ENCODE data around the gene FPR3. TPM values are rescaled to one million over a fixed set of nuclear protein-coding genes. Genes with fewer than 3 reads are reported as not detected.
"Not testable (repeated sequence)": the region's sequence is repeated elsewhere in the genome, so short reads cannot be mapped to it uniquely, and the experiment has no call there.

FPR3 gene
- total RNA-seq, 1 donor from 2014 or later: not detected

DNA sequence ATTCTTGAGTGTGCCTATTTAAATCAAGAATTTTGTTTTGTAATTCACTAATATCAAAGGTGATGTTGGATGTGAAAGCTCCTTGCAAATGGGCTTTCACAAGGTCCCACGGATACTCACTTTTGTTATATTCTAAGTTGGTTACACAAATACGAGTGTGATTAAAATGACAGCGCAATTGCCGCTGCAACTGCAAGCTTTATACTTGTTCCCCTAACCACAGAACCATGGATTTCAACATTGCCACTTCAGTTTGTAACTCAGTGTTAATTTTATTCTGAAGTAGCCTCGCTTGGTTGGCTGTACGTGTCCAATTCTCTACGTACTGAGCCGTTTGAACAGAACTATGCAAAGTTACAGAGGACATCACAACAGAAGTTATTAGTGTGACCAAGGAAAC, 10.4 kb downstream of the FPR3 start:
- H3K9me3 Mint-ChIP-seq: peaks cover 19% of the 10 kb centered on the region
- H3K27ac Mint-ChIP-seq; intact Hi-C loops (cut with micrococcal nuclease); H3K36me3 Mint-ChIP-seq (ENCODE audit: low read depth); H3K4me1 Mint-ChIP-seq; H3K27me3 Mint-ChIP-seq; DNase-seq; H3K4me3 Mint-ChIP-seq: not testable (repeated sequence)

- H3K9me3 Mint-ChIP-seq: peaks cover 16% of the 10 kb centered on the region
Measured at GRCh38 chr19:51806571-51806970, 11.6 kb downstream of the FPR3 start.

GRCh38 chr19:51807111-51807701, 12.2 kb downstream of the FPR3 start:
- Mint-ChIP-seq H3K36me3 (ENCODE audit: low read depth) (no peaks in the 10 kb centered on the region), H3K27me3 (no peaks in the 10 kb centered on the region), H3K4me3 (no peak overlapping the region), H3K4me1 (no peaks in the 10 kb centered on the region), H3K9me3 (peaks cover 16% of the 10 kb centered on the region), H3K27ac (no peak overlapping the region)
- intact Hi-C loops (cut with micrococcal nuclease): no loop called here
- no peak for DNase-seq

More at GRCh38 chr19:51806571-51806970, 11.6 kb downstream of the FPR3 start:
- H3K27ac Mint-ChIP-seq; intact Hi-C loops (cut with micrococcal nuclease); H3K36me3 Mint-ChIP-seq (ENCODE audit: low read depth); H3K4me3 Mint-ChIP-seq; H3K27me3 Mint-ChIP-seq; H3K4me1 Mint-ChIP-seq; DNase-seq: not testable (repeated sequence)

- H3K27ac Mint-ChIP-seq: no peak overlapping the region
- DNase-seq: no peak
Measured at GRCh38 chr19:51807925-51808324, 13.0 kb downstream of the FPR3 start.

GRCh38 chr19:51808333-51808986, 13.5 kb downstream of the FPR3 start:
- intact Hi-C loops (cut with micrococcal nuclease): no loop called here
- no peak for DNase-seq
- Mint-ChIP-seq H3K4me3 (no peak overlapping the region), H3K4me1 (no peaks in the 10 kb centered on the region), H3K27ac (no peak overlapping the region), H3K27me3 (no peaks in the 10 kb centered on the region), H3K9me3 (peaks cover 12% of the 10 kb centered on the region), H3K36me3 (ENCODE audit: low read depth) (no peaks in the 10 kb centered on the region)

More at GRCh38 chr19:51807925-51808324, 13.0 kb downstream of the FPR3 start:
- intact Hi-C loops (cut with micrococcal nuclease): no loop called here
- Mint-ChIP-seq H3K9me3 (peaks cover 16% of the 10 kb centered on the region), H3K4me3 (no peak overlapping the region), H3K36me3 (ENCODE audit: low read depth) (no peaks in the 10 kb centered on the region), H3K4me1 (no peaks in the 10 kb centered on the region), H3K27me3 (no peaks in the 10 kb centered on the region)

DNA sequence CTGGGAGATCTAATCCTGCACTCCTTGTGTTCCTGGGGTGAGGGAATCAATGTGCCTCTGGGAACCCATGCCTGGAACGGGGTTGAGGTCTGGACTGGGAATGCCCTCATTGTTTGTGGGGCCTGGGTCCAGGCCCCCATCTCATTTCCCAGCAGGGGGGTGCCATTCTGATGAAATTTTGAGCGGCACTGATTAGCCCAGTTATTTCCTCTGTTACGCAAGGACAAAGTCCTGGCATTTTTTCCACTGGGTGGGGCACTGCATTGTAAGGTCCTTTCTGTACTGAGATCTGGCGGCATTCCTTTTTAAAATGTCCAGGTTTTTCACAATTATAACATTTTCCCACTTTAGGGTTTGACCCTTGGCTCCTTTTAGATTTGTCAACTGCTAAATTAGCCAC, 14.8 kb downstream of the FPR3 start:
- intact Hi-C loops (cut with micrococcal nuclease): no loop called here
- no peaks in the 10 kb centered on the region for H3K27me3 Mint-ChIP-seq
- peaks cover 16% of the 10 kb centered on the region for H3K9me3 Mint-ChIP-seq
- H3K27ac Mint-ChIP-seq: no peak overlapping the region
- H3K4me1 Mint-ChIP-seq: no peaks in the 10 kb centered on the region
- no peaks in the 10 kb centered on the region for H3K36me3 Mint-ChIP-seq (ENCODE audit: low read depth)
- H3K4me3 Mint-ChIP-seq: no peak overlapping the region
- no peak for DNase-seq

DNA sequence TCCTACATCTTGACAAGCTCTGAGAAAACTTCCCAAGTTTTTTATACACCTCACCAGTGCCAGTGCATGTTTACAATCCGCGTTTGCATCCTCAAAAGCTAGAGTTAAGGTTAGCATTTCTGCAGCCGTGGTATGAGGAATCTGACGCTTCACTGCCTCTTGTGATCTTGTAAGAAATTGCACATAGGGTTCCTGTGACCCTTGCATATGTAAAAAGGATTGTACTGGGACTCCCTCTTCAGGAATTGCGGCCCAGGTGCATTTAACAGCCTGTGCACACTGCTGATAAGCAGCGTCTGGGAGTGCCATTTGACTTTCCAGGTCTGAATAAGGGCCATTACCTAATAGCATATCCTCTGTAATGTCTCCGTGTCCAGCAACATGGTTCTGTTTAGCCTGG, 15.3 kb downstream of the FPR3 start:
- H3K4me3 Mint-ChIP-seq: no peak overlapping the region
- H3K27me3 Mint-ChIP-seq: no peaks in the 10 kb centered on the region
- peaks cover 16% of the 10 kb centered on the region for H3K9me3 Mint-ChIP-seq
- intact Hi-C loops (cut with micrococcal nuclease): no loop called here
- H3K27ac Mint-ChIP-seq: no peak overlapping the region
- no peak for DNase-seq
- no peaks in the 10 kb centered on the region for H3K36me3 Mint-ChIP-seq (ENCODE audit: low read depth)
- H3K4me1 Mint-ChIP-seq: no peaks in the 10 kb centered on the region

DNA sequence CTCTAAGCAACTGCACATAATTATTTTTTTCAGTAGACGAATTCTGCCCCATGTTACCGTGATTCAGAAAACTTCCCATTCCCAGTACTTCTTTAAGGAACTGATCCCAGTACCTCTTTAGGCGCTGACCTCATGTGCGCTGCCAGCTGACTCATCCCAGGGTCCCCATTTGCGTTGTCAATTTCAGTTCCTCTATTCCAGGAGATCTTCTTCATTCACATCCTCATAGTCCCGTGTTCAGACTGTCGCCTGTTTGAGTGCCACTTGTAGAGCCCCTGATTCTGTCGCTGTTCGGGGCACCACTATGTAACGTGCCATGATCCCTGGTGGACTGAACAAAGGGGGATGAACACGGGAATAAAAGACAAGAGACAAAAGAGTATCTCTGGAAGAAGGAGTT, 16.4 kb downstream of the FPR3 start:
- Mint-ChIP-seq H3K9me3 (peaks cover 12% of the 10 kb centered on the region), H3K36me3 (ENCODE audit: low read depth) (no peaks in the 10 kb centered on the region), H3K27ac (no peak overlapping the region), H3K4me1 (no peaks in the 10 kb centered on the region), H3K27me3 (no peaks in the 10 kb centered on the region), H3K4me3 (no peak overlapping the region)
- intact Hi-C loops (cut with micrococcal nuclease): no loop called here
- DNase-seq: no peak

- DNase-seq: no peak
- H3K27ac Mint-ChIP-seq: no peak overlapping the region
- H3K36me3 Mint-ChIP-seq (ENCODE audit: low read depth): no peaks in the 10 kb centered on the region
- H3K9me3 Mint-ChIP-seq: peaks cover 23% of the 10 kb centered on the region
- no peaks in the 10 kb centered on the region for H3K27me3 Mint-ChIP-seq
- intact Hi-C loops (cut with micrococcal nuclease): no loop called here
- no peaks in the 10 kb centered on the region for H3K4me1 Mint-ChIP-seq
- H3K4me3 Mint-ChIP-seq: no peak overlapping the region
Measured at GRCh38 chr19:51815043-51815442, 20.1 kb downstream of the FPR3 start.

GRCh38 chr19:51816711-51817110, 21.8 kb downstream of the FPR3 start:
- Mint-ChIP-seq H3K27ac (no peak overlapping the region), H3K27me3 (no peaks in the 10 kb centered on the region), H3K36me3 (ENCODE audit: low read depth) (no peaks in the 10 kb centered on the region), H3K4me1 (no peaks in the 10 kb centered on the region), H3K9me3 (peaks cover 33% of the 10 kb centered on the region), H3K4me3 (no peak overlapping the region)
- no peak for DNase-seq
- intact Hi-C loops (cut with micrococcal nuclease): no loop called here

DNA sequence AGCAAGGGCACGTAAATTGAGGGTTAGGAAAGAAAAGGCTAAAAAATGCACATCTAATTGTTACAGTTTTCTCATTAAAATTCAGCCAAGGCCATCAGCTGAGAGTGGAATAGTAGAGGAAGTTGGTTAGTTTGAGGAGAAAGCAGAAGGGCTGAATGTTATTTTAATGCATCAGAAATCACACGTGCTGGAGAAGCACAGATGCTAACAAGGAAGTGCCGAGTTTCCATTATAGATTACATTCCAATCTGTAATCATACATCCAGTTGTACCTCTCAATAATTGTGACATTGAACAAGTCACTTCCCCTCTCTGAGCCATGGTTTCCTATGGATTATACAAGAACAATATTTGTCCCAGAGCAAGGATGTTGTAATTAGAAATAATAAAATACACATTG, 25.1 kb downstream of the FPR3 start:
- Mint-ChIP-seq H3K4me1 (no peaks in the 10 kb centered on the region), H3K27me3 (no peaks in the 10 kb centered on the region)

GRCh38 chr19:51820831-51821446, 26.0 kb downstream of the FPR3 start:
- Mint-ChIP-seq H3K9me3 (peaks cover 51% of the 10 kb centered on the region), H3K27ac (no peak overlapping the region), H3K27me3 (no peaks in the 10 kb centered on the region), H3K4me3 (no peak overlapping the region), H3K4me1 (no peaks in the 10 kb centered on the region), H3K36me3 (ENCODE audit: low read depth) (no peaks in the 10 kb centered on the region)
- DNase-seq: no peak
- intact Hi-C loops (cut with micrococcal nuclease): no loop called here

More for the DNA sequence above, 25.1 kb downstream of the FPR3 start:
- Mint-ChIP-seq H3K36me3 (ENCODE audit: low read depth) (no peaks in the 10 kb centered on the region), H3K27ac (no peak overlapping the region), H3K4me3 (no peak overlapping the region), H3K9me3 (peaks cover 51% of the 10 kb centered on the region)
- no peak for DNase-seq
- intact Hi-C loops (cut with micrococcal nuclease): no loop called here

DNA sequence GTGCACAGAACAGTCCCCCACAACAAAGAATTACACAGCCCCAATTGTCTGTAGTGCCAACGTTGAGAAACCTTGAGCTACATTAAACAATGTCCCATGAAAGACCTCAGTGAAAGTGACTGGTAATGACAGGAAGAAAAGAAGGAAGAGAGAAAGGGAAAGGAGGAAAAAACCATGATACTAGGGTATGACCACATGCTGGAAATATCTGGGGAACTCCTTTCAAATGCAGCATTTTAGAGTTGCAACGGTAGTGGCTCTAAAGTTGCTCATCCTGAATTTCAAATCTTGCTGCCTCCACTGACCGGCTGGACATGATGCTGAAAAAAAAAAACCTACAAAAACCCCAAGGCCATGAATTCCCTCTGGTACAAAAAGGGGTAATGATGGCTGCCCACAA, 26.5 kb downstream of the FPR3 start:
- Mint-ChIP-seq H3K4me1 (no peaks in the 10 kb centered on the region), H3K36me3 (ENCODE audit: low read depth) (no peaks in the 10 kb centered on the region), H3K27ac (no peak overlapping the region), H3K27me3 (no peaks in the 10 kb centered on the region), H3K4me3 (no peak overlapping the region), H3K9me3 (peaks cover 55% of the 10 kb centered on the region)
- intact Hi-C loops (cut with micrococcal nuclease): no loop called here
- no peak for DNase-seq

GRCh38 chr19:51821921-51822320, 27.0 kb downstream of the FPR3 start:
- peaks cover 59% of the 10 kb centered on the region for H3K9me3 Mint-ChIP-seq
- no peaks in the 10 kb centered on the region for H3K27me3 Mint-ChIP-seq
- DNase-seq: no peak
- no peaks in the 10 kb centered on the region for H3K36me3 Mint-ChIP-seq (ENCODE audit: low read depth)
- H3K27ac Mint-ChIP-seq: no peak overlapping the region
- no peaks in the 10 kb centered on the region for H3K4me1 Mint-ChIP-seq
- no peak overlapping the region for H3K4me3 Mint-ChIP-seq
- intact Hi-C loops (cut with micrococcal nuclease): no loop called here

Measured in activated CD4-positive, alpha-beta T cell treated with anti-CD3 and anti-CD28 coated beads, Interleukin-2, amount 10 ng/mL, durations not matched to agents 24 days and 14 days (primary cell).